ENCODE data around the gene PHC3.
"Not testable (repeated sequence)": the region's sequence is repeated elsewhere in the genome, so short reads cannot be mapped to it uniquely, and the experiment has no call there.

The PHC3 gene

DNA sequence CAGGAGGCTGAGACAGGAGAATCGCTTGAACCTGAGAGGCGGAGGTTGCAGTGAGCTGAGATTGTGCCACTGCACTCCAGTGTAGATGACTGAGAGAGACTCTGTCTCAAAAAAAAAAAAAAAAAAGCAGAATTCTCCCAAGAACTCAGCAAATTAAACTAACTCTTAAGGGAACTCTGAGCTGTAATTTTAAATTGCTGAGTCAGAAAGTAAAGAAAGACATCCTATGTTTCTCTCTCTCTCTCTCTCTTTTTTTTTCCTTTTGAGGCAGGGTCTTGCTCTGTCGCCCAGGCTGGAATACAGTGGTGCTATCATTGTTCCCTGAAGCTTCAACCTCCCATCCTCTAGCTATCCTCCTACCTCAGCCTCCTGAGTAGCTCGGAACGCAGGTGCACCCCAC lies 20.0 kb upstream of the PHC3 start:
- TF ChIP-seq BACH2 (CRISPR knock-in tag; IDR thresholded peaks at IDR 0.05; ENCODE audit: borderline replicate concordance), result no peak
- no peak for ATAC-seq

DNA sequence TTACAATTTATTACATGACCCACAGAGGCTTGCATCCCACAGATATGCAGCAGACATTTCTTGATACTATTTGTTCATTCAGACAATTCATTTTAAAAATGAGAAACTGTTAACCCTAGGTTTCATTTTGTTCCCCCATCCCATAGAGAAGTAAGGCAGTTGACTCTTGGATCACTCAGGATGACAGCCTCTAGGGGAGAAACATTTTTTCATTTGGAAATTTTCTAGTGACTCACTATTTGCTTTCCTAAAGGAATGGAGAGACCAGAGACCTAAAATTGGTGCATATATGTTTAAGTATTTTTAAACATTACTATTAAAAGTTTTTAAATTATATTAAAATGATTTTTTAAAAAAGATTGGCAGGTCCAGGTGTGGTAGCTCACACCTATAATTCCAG lies 19.5 kb upstream of the PHC3 start:
- TF ChIP-seq, protein P1, sequence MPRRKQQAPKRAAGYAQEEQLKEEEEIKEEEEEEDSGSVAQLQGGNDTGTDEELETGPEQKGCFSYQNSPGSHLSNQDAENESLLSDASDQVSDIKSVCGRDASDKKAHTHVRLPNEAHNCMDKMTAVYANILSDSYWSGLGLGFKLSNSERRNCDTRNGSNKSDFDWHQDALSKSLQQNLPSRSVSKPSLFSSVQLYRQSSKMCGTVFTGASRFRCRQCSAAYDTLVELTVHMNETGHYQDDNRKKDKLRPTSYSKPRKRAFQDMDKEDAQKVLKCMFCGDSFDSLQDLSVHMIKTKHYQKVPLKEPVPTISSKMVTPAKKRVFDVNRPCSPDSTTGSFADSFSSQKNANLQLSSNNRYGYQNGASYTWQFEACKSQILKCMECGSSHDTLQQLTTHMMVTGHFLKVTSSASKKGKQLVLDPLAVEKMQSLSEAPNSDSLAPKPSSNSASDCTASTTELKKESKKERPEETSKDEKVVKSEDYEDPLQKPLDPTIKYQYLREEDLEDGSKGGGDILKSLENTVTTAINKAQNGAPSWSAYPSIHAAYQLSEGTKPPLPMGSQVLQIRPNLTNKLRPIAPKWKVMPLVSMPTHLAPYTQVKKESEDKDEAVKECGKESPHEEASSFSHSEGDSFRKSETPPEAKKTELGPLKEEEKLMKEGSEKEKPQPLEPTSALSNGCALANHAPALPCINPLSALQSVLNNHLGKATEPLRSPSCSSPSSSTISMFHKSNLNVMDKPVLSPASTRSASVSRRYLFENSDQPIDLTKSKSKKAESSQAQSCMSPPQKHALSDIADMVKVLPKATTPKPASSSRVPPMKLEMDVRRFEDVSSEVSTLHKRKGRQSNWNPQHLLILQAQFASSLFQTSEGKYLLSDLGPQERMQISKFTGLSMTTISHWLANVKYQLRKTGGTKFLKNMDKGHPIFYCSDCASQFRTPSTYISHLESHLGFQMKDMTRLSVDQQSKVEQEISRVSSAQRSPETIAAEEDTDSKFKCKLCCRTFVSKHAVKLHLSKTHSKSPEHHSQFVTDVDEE (CRISPR knock-in tag; IDR thresholded peaks at IDR 0.05), result no peak
- TF ChIP-seq, protein P2, sequence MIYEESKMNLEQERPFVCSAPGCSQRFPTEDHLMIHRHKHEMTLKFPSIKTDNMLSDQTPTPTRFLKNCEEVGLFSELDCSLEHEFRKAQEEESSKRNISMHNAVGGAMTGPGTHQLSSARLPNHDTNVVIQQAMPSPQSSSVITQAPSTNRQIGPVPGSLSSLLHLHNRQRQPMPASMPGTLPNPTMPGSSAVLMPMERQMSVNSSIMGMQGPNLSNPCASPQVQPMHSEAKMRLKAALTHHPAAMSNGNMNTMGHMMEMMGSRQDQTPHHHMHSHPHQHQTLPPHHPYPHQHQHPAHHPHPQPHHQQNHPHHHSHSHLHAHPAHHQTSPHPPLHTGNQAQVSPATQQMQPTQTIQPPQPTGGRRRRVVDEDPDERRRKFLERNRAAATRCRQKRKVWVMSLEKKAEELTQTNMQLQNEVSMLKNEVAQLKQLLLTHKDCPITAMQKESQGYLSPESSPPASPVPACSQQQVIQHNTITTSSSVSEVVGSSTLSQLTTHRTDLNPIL (CRISPR knock-in tag; IDR thresholded peaks at IDR 0.05; ENCODE audit: low read depth), result no peak
- no peak for TF ChIP-seq TCF4 (CRISPR knock-in tag; IDR thresholded peaks at IDR 0.05; ENCODE audit: borderline replicate concordance)
- ATAC-seq, result no peak

DNA sequence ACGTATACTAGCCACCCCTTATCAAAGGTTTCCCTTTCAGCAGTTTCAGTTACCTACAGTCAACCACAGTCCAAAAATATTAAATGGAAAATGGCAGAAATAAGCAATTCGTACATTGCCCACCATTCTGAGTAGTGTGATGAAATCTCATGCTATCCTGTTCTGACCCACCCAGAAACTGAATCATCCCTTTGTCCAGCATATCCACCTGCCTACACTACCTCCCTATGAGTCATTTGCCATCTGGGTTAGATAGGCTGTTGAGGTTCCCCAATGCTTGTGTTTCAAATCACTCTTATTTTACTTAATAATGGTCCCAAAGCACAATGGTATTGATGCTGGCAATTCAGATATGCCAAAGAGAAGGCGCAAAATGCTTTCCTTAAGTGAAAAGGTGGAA lies 15.3 kb upstream of the PHC3 start:
- ATAC-seq, result no peak
- no peak for TF ChIP-seq ZFP3 (CRISPR knock-in tag; IDR thresholded peaks at IDR 0.05)
- no peak for TF ChIP-seq ARNTL (CRISPR knock-in tag; IDR thresholded peaks at IDR 0.05; ENCODE audit: borderline replicate concordance, low read depth)
- TF ChIP-seq, protein P3, sequence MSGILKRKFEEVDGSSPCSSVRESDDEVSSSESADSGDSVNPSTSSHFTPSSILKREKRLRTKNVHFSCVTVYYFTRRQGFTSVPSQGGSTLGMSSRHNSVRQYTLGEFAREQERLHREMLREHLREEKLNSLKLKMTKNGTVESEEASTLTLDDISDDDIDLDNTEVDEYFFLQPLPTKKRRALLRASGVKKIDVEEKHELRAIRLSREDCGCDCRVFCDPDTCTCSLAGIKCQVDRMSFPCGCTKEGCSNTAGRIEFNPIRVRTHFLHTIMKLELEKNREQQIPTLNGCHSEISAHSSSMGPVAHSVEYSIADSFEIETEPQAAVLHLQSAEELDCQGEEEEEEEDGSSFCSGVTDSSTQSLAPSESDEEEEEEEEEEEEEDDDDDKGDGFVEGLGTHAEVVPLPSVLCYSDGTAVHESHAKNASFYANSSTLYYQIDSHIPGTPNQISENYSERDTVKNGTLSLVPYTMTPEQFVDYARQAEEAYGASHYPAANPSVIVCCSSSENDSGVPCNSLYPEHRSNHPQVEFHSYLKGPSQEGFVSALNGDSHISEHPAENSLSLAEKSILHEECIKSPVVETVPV (CRISPR knock-in tag; IDR thresholded peaks at IDR 0.05), result no peak
- TF ChIP-seq, protein P1 (CRISPR knock-in tag; IDR thresholded peaks at IDR 0.05), result no peak
- TF ChIP-seq, protein P4, sequence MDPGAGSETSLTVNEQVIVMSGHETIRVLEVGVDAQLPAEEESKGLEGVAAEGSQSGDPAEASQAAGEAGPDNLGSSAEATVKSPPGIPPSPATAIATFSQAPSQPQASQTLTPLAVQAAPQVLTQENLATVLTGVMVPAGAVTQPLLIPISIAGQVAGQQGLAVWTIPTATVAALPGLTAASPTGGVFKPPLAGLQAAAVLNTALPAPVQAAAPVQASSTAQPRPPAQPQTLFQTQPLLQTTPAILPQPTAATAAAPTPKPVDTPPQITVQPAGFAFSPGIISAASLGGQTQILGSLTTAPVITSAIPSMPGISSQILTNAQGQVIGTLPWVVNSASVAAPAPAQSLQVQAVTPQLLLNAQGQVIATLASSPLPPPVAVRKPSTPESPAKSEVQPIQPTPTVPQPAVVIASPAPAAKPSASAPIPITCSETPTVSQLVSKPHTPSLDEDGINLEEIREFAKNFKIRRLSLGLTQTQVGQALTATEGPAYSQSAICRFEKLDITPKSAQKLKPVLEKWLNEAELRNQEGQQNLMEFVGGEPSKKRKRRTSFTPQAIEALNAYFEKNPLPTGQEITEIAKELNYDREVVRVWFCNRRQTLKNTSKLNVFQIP (CRISPR knock-in tag; IDR thresholded peaks at IDR 0.05; ENCODE audit: borderline replicate concordance, low read depth), result no peak
- no peak for TF ChIP-seq ESRRG (CRISPR knock-in tag; IDR thresholded peaks at IDR 0.05)
- no peak for TF ChIP-seq ISL1 (CRISPR knock-in tag; IDR thresholded peaks at IDR 0.05)
- no peak for TF ChIP-seq TOX (CRISPR knock-in tag; IDR thresholded peaks at IDR 0.05; ENCODE audit: borderline replicate concordance)
- TF ChIP-seq GLIS3 (CRISPR knock-in tag; IDR thresholded peaks at IDR 0.05), result no peak
- TF ChIP-seq, protein P2 (CRISPR knock-in tag; IDR thresholded peaks at IDR 0.05; ENCODE audit: low read depth), result no peak
- no peak for TF ChIP-seq ZFP30 (CRISPR knock-in tag; IDR thresholded peaks at IDR 0.05)
- no peak for TF ChIP-seq ZNF8 (CRISPR knock-in tag; IDR thresholded peaks at IDR 0.05)
- TF ChIP-seq ZC3H10 (CRISPR knock-in tag; IDR thresholded peaks at IDR 0.05), result no peak
- no peak for TF ChIP-seq ZNF70 (CRISPR knock-in tag; IDR thresholded peaks at IDR 0.05)
- no peak for TF ChIP-seq ZNF565 (CRISPR knock-in tag; conservative IDR thresholded peaks at IDR 0.05; ENCODE audit: low read depth)
- no peak for TF ChIP-seq PPARA (CRISPR knock-in tag; IDR thresholded peaks at IDR 0.05; ENCODE audit: borderline replicate concordance)
- no peak for TF ChIP-seq BACH2 (CRISPR knock-in tag; IDR thresholded peaks at IDR 0.05; ENCODE audit: borderline replicate concordance)
- TF ChIP-seq CSDC2 (CRISPR knock-in tag; IDR thresholded peaks at IDR 0.05), result no peak
- TF ChIP-seq RARB (CRISPR knock-in tag; IDR thresholded peaks at IDR 0.05), result no peak
- no peak for TF ChIP-seq OSR1 (CRISPR knock-in tag; IDR thresholded peaks at IDR 0.05)

DNA sequence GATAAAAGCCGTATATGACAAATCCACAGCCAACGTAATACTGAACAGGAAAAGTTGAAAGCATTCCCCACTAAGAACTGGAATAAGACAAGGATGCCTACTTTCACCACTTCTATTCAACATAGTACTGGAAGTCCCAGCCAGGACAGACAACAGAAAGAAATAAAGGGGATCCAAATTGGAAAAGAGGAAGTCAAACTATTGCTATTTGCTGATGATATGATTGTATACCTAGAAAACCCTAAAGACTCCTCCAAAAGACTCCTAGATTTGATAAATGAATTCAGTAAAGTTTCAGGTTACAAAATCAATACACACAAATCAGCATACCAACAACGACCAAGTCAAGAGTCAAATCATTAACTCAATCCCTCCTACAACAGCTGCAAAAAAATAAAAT lies 14.2 kb upstream of the PHC3 start:
- not testable (repeated sequence) for ATAC-seq

All from SK-N-SH treated with all-trans-retinoic acid at 6 μM for 48 hours (cell line).